ENCODE data around the gene FRMPD2.

- TF ChIP-seq CTCF (IDR thresholded peaks at IDR 0.05; ENCODE audit: borderline replicate concordance, extremely low read depth, low read length, poor library complexity, severe bottlenecking) (no peak), EZH2 (IDR thresholded peaks at IDR 0.05; ENCODE audit: borderline replicate concordance, low read depth, low read length, severe bottlenecking) (no peak)
Observed at GRCh38 chr10:48292616-48293015, 18.1 kb upstream of the FRMPD2 start.

Measured in DND-41 (cell line).